GM15510 (cell line): Measurements from ENCODE around the gene HOXD3.

Source experiments
- POLR2A ChIP-seq: IDR thresholded peaks from 3 replicates; pipeline ENCODE4 v1.6.1; 2011; ENCODE audit warnings: borderline replicate concordance; ENCODE audit not compliant: insufficient read length; ENCODE audit errors: extremely low read depth

HOXD3 gene

GRCh38 chr2:176156807-176157498, at the start of gene HOXD3:
HOXD3 (plus strand) TSS chr2:176157307; CDS start chr2:176169115, 11,808 bp downstream.
- no peak for TF ChIP-seq POLR2A

- TF ChIP-seq POLR2A, result no peak
Measured at GRCh38 chr2:176107731-176108181, 49.4 kb upstream of the HOXD3 start.

DNA sequence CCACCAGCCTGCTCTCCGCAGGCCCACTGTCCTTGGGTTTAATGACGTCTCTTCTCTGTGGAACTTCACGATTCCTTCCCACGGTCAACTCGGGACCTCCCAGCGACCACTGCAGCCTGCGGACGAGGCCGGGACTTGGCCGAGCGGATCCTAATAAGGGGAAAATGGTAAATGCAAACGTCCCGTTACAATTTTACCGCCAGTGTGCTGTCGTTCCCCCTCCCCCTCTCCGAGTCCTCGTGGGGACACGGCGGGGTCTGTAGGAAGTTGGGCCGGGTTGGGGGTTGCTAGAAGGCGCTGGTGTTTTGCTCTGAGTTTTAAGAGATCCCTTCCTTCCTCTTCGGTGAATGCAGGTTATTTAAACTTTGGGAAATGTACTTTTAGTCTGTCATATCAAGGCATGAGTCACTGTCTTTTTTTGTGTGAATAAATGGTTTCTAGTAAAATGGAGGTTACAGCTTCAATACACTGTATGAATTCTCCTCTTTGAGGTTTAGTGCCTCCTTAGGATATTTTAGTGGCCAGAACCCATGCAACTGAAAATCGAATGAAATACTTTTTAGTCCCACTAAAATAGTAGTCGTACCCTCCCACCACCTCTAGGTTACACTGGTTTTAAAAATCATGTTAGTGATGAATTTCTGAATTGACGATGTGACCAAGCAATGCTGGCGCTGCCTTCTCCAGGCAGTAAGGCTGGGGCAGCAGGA, 47.8 kb upstream of the HOXD3 start:
- TF ChIP-seq POLR2A, result no peak

GRCh38 chr2:176109946-176110345, 47.2 kb upstream of the HOXD3 start:
- TF ChIP-seq POLR2A, result no peak

- no peak for TF ChIP-seq POLR2A
Measured at GRCh38 chr2:176110415-176111308, 46.4 kb upstream of the HOXD3 start.

DNA sequence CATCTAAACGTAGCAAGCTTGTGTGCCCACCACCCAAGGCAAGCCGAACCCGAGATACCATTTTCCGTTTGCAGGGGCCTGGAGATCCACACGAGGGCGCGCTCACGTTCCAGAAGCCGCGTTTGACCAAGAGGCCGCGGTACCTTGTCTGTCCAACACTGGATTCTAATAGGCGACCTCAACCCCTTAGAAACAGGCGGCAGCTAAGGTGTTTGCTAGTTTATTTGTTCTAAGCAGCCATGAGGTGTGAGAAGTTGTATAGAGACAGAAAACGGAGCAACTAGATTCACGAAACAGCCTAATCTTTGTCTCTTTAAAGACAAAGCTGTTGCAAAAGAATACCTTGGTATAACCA, 45.8 kb upstream of the HOXD3 start:
- no peak for TF ChIP-seq POLR2A

DNA sequence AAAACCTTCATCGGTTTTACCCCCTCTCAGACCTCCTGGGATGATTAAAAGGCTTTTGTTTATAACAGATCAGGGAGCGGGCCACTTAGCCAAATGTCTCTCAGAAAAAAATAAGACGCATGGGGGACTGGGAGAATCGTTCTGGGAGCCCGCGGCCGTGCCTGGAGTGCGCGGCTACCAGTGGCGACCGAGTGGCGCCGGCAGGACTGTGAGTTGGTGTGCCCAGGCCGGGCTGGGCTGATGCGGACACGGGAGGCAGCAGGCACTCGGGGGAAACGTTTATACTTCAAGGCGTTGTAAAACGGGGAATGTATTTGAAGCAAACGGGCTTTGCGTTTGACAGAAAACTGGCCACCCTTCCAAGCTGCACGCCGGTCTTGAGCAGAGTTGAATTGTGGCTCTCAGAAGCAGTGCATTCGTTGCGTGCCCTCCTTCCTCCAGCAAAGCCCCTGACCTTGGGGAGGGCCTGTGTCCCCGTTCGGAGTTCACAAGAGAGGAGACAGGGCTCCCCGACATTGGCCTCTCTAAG, 45.2 kb upstream of the HOXD3 start:
- no peak for TF ChIP-seq POLR2A

DNA sequence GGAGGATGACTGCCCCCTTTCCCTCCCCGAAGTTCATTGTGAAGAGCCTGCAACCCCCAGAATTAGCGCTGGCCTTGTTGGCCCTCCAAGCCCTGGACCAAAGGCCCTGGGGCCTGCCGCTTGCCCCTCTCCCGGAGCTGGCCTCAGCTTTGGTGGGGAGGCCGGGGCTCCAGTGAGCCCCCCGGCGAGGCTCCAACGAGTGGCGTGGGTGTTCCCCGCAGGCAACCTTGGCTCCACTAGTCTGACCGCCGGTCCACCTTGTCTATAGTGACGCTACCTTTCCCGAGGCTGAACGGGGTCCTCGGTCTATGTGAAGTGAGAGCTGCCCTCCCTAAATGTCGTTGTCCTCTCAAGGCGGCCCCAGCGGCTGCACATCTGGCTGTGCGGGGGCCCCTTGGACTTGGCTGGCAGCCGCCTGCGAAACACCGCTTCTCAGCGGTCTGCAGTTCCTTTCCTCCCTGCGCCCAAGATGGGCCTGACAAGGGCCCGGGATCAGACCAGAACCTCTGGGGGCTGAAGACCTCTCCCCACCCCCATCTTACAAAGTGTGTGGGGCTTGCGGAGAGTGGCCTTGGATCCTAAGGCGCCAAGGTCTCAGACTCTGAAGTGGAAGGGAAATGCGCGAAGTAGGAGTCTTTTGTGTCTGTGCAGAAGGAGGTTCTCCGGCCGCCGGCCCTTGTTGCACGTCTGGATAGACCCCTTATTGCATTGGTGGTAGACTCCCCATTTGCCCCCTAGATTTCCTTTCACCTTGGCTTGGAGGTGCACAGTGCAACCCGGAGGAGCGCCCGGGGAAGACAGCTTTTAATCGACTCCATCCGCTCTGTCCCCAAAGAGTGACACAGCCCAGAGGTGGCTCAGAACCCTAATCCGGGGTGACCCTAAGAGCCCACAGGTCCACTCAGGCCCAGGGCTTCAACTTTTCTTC, 44.5 kb upstream of the HOXD3 start:
- TF ChIP-seq POLR2A, result no peak

DNA sequence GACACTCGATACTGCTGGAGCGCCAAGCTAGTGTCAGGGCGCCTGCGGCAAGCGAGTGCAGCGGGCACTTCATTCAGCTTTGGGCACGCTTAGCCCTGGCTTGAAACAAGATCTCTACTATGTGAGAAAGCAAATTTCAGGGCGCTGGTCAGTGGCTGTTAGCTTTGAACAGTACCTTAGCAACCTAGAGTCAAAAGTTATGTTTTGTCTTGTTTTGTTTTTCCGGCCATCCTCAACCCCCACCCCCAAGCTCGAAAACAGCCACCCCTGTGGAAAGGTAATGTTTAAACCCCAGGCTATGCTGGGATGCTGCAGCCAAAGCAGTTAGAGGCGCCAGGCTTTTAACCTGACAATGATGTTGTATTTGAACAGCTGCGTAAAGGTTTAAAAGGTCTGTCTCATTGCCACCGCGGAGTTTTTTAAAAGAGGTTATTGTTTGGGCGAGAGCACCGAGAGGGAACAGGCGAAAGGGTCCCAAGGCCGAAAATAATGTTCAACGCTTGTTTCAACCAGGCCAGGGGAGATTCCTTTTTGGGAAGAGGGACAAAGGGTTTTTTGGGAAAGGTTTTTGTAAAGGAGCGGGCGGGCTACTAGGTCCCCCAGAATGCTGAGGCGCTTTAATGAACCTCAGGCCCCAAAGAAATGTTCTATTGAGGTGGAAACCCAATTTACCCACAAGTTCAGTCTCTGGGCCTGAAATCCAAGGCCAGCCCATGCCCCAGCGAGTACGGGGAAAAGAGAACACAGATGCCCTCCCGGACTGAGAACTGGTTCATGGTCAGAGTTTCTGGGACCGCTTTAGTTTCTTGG, 42.8 kb upstream of the HOXD3 start:
- no peak for TF ChIP-seq POLR2A

GRCh38 chr2:176114930-176115625, 42.0 kb upstream of the HOXD3 start:
- TF ChIP-seq POLR2A, result no peak

- TF ChIP-seq POLR2A, result no peak
Measured at GRCh38 chr2:176115883-176116813, 41.0 kb upstream of the HOXD3 start, which contains the start of gene HOXD10. HOXD10 (plus strand) TSS chr2:176116778; CDS start chr2:176116834, 56 bp downstream.
